NCI-H748 (cell line): ENCODE measurements around the gene TBC1D7.

Experiments used
- DNase-seq: peaks from one replicate; lab custom pipeline; 2025; ENCODE audit not compliant: unreplicated experiment; lab: John Stamatoyannopoulos, UW

TBC1D7 gene

GRCh38 chr6:13273931-13274706, 54.2 kb downstream of the TBC1D7 start:
- no peak for DNase-seq

- no peak for DNase-seq
Observed at GRCh38 chr6:13273202-13273930, 55.0 kb downstream of the TBC1D7 start.

GRCh38 chr6:13272131-13273046, 55.9 kb downstream of the TBC1D7 start:
- no peak for DNase-seq

DNA sequence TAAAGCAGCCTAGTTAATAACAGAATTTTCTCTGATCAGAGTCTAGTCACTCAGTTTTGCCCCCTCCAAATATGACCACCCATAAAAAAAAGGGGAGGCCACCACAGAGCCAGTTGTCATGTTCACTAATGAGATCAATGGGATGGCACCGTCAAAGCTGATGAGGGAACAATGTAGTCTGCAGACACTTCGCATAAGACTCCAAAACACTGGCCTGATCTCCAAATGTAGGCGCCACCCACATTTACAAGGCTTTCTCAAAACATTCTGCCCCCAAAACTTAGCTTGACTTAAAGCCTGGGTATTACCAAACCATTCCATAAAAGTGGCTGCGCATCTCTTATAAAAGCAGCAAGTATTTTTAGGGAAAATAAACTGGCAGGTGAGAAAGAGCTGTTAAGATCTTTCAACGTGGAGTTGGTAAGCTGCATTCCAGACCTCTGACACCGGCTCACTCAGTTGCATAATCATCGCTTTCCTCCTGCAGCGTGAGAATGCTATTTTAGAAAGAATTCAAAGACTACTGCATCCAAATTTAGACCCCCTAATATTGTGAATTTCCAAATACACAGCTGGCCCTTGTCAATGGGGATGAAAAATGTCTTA, 59.3 kb downstream of the TBC1D7 start:
- DNase-seq = no peak

GRCh38 chr6:13267142-13267651, 61.1 kb downstream of the TBC1D7 start:
- DNase-seq = no peak

DNA sequence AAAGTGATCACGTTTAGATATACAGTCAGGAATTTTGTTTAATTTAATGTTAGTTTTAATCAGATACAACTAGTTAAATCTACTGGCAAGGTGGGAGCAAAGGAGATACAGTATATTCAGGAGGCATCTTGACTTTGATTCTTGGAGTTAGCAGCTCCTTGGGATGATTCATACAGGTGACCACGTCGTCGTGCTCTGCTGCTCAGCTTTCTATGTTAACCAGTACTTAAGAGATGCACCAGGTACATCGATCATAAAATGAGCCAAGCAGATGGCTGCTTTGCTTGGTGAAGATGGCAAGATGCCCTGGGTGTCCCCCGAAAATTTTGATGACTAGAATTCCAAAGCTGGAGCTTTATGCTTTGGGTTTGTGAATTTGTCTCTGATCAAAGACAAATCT, 64.7 kb downstream of the TBC1D7 start:
- no peak for DNase-seq

DNA sequence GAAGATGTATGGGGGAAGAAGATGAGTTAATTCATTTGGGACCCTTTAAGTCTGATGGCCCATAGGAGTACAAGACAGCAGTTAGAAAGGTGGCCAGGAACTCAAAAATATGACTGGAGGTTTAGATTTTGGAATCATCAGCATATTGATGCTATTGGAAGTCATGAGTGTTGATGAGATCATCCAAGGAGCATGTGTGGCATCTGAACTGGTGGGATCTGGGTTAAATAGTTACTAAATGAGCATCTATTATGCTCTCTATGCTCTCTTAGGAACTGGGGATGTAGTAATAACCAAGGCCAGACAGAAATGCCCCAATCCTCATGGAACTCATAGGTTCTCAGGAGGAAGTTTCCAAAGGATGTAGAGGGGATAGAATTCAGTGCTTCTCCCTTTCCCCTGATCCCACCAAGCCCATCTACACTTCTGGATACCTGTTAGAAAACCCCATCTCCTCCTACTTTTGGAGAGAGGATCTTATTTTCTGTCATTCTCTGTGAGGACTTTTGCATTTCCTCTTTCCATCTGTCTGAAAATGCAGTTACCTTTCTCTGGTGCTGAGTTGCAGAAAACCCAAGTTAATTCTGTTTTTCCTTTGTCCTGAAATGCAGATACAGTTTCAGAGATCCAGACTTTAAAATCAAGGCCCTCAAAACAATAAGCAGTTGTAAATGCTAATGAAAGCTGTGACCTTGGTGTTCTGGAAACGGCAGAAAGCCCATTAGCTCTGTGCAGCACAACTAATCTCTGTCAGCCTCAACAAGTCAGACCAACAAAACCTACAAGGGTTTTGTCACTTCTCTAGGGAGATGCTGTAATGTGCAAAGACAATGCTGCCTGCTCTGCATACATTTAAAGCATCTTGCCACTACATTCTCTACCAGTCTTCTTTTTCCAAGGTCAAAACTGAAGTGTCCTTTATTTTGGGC, 65.8 kb downstream of the TBC1D7 start:
- no peak for DNase-seq

GRCh38 chr6:13261464-13261994, 66.8 kb downstream of the TBC1D7 start:
- DNase-seq = peak; percentile 18

GRCh38 chr6:13260831-13261230, 67.5 kb downstream of the TBC1D7 start:
- no peak for DNase-seq

DNA sequence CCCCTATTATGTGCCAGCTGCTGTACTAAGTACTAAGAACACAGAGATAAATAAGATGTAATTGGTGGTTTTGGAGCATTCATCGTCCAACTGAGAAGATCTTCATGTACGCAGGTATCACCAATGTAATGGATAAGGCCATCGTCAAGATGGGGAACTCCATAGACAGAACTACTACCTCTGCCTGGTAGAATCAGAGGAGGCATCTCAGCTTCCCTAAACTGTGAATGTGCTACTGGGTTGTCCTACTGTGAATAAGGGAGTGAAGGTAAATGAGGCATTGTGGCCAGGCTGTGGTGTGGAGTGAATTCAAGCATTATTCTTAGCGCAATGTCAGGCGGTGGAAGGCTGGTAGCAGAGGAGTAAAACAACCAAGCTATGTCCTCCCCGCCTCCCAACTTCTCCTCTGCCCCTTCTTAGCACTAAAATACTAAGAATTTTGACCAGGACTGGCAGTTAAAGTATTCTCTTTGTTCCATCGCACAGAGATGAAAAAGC, 68.2 kb downstream of the TBC1D7 start:
- DNase-seq = no peak

DNA sequence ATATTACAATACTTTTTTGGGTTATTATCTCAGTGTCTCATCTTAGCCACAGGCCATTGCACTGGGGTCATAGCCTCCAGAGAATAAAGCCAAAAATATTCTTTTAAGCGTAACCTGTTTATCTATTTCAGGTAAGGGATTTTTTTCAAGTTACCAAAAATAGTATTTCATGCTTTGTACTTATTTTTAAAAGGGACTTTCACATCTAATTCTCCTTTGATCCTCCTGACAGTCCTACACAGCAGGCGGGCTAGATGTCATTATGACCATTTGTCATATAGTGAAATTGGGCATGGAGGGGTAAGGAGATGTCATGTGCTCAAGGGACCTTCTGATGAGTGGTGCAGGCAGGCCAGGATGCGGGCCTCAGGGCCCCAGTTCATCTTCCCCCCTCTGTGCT, 68.9 kb downstream of the TBC1D7 start:
- DNase-seq = no peak

- DNase-seq = no peak
Observed at GRCh38 chr6:13256266-13257001, 71.9 kb downstream of the TBC1D7 start.
